Stimulated activated CD4-positive, alpha-beta T cell treated with anti-CD3 and anti-CD28 coated beads, Interleukin-4, amount 100 ng/mL, for 4 hours (primary cell): Measurements from ENCODE around the gene RNF4.
"Not testable (repeated sequence)": the region's sequence is repeated elsewhere in the genome, so short reads cannot be mapped to it uniquely, and the experiment has no call there.

Experiments used
- DNase-seq, 2 experiments: peaks; one replicate each; pipeline ENCODE4 v3.0.0-alpha.2; 2020

The RNF4 gene

DNA sequence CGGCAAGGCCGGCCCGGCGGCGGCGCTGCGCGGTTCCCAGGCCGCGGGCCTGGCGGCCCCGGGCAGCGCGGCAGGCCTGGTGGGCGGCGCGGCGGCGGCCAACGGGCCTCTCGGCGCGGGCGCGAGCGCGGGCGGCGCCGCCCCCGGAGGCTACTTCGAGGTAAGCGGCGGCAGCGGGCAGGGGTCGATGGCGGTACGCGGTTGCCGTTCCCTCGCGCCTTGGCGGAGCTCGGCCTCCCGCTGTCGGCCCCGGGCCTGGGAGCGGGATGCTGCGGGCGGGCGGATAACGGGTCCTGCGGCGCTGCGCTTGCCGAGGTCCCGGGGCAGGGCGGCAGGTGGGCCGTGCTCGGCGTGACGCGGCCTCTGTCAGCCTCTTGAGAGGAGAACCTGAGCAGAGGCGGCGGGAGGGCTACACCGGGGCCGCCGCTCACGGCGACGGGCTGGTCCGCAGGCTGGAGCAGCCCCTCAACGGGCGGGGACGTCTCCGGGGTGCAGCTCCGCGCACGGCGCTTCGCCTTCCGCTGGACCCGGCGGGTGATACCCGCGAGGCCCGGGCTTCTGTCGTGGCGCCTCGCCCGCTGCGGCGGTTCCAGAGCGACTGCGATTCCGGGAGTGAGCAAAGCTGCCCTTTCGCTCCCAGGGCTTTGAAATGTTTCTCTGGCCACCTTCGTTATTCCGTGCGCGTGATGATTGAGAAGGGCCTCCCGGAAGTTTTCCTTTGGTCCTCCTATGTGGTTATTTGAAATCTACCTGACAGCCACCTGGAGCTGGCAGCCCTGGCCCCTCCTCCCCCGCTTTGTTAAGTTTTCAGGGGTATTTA lies 68.3 kb downstream of the RNF4 start:
- DNase-seq = peak; percentile 44 to 56

DNA sequence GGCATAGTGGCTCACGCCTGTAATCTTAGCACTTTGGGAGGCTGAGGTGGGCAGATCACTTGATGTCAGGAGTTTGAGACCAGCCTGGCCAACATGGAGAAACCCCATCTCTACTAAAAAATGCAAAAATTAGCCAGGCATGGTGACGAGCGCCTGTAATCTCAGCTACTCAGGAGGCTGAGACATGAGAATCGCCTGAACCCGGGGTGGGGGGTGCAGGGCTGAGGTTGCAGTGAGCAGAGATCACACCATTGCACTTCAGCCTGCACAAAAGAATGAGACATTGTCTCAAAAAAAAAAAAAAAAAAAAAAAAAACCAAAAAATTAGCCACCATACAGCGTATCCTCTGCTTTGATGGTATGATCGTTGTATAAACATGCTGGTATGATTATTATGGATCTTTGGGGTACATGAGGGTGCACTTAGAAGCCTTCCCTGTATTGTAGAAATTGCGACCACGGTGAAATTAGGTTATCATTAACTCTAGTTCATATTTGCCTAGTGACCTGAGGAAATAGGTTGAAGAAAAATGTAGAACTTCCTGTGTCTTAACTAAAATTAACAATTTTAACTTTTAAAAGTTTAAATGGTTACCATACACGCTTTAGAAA lies 74.8 kb downstream of the RNF4 start:
- DNase-seq = not testable (repeated sequence)

DNA sequence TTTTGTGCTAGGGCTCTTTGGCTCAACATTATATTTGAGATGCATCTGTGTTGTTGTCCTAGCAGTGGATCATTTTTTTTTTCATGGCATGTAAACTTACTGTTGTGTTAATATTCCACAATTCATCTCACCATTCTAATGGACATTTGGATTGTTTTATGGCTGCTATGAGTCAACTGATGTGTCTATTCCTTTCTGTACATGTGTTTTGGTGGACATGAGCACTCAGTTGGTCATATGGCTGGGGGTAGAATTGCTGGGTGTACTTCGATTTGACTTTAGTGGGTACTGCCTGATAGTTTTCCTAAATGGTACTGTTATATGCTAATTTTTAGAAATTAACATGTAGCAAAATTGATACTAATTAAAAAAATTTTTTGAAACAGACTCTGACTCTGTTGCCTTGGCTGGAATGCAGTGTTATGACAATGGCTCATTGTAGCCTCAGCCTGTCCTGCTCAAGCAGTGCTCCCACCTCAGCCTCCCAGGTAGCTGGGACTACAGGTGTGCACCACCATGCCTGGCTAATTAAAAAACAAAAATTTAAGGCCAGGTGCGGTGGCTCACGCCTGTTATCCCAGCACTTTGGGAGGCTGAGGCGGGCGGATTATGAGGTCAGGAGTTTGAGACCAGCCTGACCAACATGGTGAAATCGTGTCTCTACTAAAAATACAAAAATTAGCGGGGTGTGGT lies 76.6 kb downstream of the RNF4 start:
- no peak for DNase-seq

DNA sequence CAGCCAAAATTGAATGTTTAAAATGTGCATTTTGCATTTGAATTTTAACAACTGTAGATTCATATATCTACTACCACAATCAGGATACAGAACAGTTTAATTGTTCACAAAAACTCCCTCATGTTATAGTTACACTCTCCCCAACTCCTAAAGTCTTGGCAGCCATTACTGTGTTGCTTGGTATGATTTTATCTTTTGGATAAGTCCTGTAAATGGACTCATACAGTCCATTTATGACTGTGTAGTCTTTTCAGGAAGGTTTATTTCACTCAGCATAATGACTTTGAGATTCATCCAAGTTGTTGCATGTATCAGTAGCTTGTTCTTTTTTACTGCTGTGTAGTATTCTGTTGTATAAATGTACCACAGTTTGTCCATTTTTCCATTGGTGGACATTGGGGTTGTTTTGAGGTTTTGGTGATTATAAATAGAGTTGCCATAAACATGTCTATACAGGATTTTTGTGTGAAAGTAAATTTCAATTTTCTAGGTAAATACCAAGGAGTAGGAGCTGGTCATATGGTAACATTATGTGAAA lies 77.4 kb downstream of the RNF4 start:
- no peak for DNase-seq

DNA sequence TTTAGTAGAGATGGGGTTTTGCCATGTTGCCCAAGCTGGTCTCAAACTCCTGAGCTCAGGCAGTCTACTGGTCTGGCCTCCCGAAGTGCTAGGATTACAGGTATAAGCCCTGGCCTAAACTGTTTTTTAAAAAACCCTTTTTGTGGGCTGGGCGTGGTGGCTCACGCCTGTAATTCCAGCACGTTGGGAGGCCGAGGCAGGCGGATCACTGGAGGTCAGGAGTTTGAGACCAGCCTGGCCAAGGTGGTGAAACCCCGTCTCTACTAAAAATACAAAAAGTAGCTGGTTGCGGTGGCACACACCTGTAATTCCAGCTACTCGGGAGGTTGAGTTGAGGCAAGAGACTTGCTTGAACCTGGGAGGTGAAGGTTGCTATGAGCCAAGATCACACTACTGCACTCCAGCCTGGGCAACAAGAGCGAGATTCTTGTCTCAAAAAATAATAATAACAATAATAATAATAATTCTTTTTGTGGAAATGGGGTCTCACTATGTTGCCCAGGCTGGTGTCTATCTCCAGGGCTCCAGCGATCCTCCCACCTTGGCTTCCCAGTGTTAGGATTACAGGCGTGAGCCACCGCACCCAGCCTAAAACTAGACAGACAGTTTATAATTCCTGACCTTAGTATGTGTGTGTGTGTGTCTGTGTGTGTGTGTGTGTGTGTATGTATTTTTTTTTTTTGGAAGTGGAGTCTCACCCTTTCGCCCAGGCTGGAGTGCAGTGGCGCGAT lies 78.2 kb downstream of the RNF4 start:
- DNase-seq = not testable (repeated sequence)

DNA sequence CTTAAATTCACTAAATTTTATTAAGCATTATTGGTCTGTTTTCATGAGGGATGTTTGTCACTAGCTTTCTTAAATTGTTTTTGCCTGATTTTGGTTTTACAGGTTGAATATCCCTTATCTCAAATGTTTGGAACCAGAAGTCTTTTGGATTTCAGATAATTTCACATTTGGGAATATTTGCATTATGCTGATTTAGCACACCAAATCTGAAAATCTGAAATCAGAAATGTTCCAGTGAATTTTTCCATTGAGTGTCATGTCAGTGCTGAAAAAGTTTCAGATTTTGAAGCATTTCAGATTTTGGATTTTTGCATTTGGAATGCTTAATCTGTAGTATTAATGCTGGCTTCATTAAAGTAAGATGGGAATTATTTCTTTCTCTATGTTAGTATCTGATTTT lies 82.2 kb downstream of the RNF4 start:
- DNase-seq = no peak

DNA sequence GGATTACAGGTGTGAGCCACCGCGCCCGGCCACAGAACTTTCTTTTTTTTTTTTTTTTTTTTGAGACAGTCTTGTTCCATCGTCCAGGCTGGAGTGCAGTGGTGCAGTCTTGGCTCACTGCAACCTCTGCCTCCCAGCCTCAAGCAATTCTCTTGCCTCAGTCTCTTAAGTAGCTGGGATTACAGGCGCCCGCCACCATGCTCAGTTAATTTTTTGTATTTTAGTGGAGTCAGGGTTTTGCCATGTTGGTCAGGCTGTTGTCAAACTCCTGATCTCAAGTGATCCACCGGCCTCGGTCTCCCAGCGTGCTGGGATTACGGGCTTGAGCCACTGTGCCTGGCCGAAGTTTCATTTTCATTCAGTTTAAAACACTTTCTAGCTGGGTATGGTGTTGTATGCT lies 83.9 kb downstream of the RNF4 start:
- DNase-seq = no peak

DNA sequence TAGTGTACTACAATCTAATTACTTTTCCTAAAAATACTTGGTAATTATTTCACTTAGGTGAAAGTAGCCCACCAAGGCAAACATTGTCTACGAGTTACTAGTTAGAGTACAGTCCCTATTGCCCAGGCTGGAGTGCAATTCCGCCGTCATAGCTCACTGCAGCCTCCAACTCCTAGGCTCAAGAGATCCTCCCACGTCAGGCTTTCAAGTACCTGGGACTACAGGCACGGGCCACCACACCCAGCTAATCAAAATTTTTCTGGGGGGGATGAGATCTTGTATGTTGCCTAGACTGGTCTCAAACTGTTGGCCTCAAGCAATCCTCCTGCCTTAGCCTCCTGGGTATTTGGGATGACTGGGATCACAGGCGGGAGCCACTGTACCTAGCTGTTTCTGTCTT lies 89.4 kb downstream of the RNF4 start:
- DNase-seq = no peak

DNA sequence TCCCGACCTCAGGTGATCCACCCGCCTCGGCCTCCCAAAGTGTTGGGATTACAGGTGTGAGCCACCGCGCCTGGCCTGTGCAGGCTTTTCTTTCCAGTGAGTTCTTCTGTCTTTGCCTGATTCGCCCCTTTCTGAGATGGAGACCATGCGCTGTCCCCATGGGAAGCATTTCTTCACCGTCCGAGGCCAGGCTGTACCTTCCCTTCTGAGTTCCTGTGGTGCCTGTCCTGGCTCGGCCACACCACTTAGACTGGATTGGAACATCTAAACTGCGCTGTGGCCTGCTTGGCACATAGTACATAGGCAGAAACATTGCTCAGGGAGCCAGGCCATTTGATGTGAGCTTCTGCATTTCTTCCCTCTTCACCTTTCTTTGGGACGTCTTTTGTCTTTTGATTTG lies 91.3 kb downstream of the RNF4 start:
- no peak for DNase-seq
